GM19372 (cell line): ENCODE data around the gene NRXN3.

Source experiments
- ATAC-seq: cut with Tn5 transposase; IDR thresholded peaks from one replicate; pipeline ENCODE4 v1.9.1; 2021; ENCODE audit warnings: mild to moderate bottlenecking, low read depth, moderate library complexity; ENCODE audit not compliant: unreplicated experiment

Gene NRXN3

GRCh38 chr14:78170203-78170602 is at the start of gene NRXN3:
TSS of gene NRXN3 (plus strand) at chr14:78170373. CDS start at chr14:78243094, 72,721 bp downstream.
- no peak for ATAC-seq

- no peak for ATAC-seq
These were observed 47.7 kb upstream of the NRXN3 start for GRCh38 chr14:78122436-78122835.

GRCh38 chr14:78123650-78124253 is 46.4 kb upstream of the NRXN3 start:
- ATAC-seq: no peak

- ATAC-seq: no peak
These were observed 42.2 kb upstream of the NRXN3 start for GRCh38 chr14:78127961-78128360.

GRCh38 chr14:78129375-78129774 is 40.8 kb upstream of the NRXN3 start:
- ATAC-seq: no peak

GRCh38 chr14:78130356-78130755 is 39.8 kb upstream of the NRXN3 start:
- ATAC-seq: no peak

GRCh38 chr14:78131201-78131600 is 39.0 kb upstream of the NRXN3 start:
- no peak for ATAC-seq

- ATAC-seq: no peak
These were observed 38.6 kb upstream of the NRXN3 start for GRCh38 chr14:78131616-78132015.

- ATAC-seq: no peak
These were observed 34.7 kb upstream of the NRXN3 start for GRCh38 chr14:78135450-78135891.

GRCh38 chr14:78136695-78137094 is 33.5 kb upstream of the NRXN3 start:
- ATAC-seq: no peak

GRCh38 chr14:78141590-78141989 is 28.6 kb upstream of the NRXN3 start:
- no peak for ATAC-seq

- no peak for ATAC-seq
These were observed 27.2 kb upstream of the NRXN3 start for GRCh38 chr14:78142998-78143397.

GRCh38 chr14:78143489-78144145 is 26.6 kb upstream of the NRXN3 start:
- no peak for ATAC-seq

- ATAC-seq: no peak
These were observed 17.7 kb upstream of the NRXN3 start for GRCh38 chr14:78152201-78153063.

GRCh38 chr14:78153064-78153341 is 17.2 kb upstream of the NRXN3 start:
- ATAC-seq: no peak

GRCh38 chr14:78154827-78155226 is 15.3 kb upstream of the NRXN3 start:
- no peak for ATAC-seq

GRCh38 chr14:78156196-78156595 is 14.0 kb upstream of the NRXN3 start:
- no peak for ATAC-seq

- no peak for ATAC-seq
These were observed 12.4 kb upstream of the NRXN3 start for GRCh38 chr14:78157494-78158437.

GRCh38 chr14:78162202-78162601 is 8.0 kb upstream of the NRXN3 start:
- no peak for ATAC-seq

GRCh38 chr14:78164226-78164853 is 5.8 kb upstream of the NRXN3 start:
- no peak for ATAC-seq
